ENCODE measurements around the gene GRIP2.

- TF ChIP-seq CTCF (IDR thresholded peaks at IDR 0.05; ENCODE audit: low read depth, low read length) = no peak
- no peak for TF ChIP-seq POLR2A (IDR thresholded peaks at IDR 0.05; ENCODE audit: extremely low read depth, insufficient read length)
- TF ChIP-seq MAX (IDR thresholded peaks at IDR 0.05; ENCODE audit: low read depth, low read length) = no peak
Measured at GRCh38 chr3:14569474-14570000, 29.4 kb upstream of the GRIP2 start.
